Suprapubic skin (tissue), 3 donors: ENCODE data around the gene MYO1A.

Experiments
- CTCF ChIP-seq, 2 donors: fragments of 200-600 bp in 1 of 2; fragments of 450-650 bp in 1 of 2; sonication (generic) in 1 of 2; IDR thresholded peaks; one replicate each; pipeline ENCODE4 v1.5.1; 2016 to 2019; ENCODE audit warnings: antibody characterized with exemption in 2 of 2, mild to moderate bottlenecking in 1 of 2, moderate library complexity in 1 of 2
- POLR2A ChIP-seq, 2 donors: fragments of 450-650 bp; IDR thresholded peaks; one replicate each; pipeline ENCODE4 v1.6.1; 2017; ENCODE audit warnings: antibody characterized with exemption in 2 of 2, mild to moderate bottlenecking in 2 of 2, moderate library complexity in 2 of 2

GRCh38 chr12:57039016-57039798 lies 10.7 kb downstream of the MYO1A start:
- TF ChIP-seq POLR2A (IDR thresholded peaks at IDR 0.05) (no peak), CTCF (IDR thresholded peaks at IDR 0.05) (no peak)
